Nephron (organoid): ENCODE measurements around the gene FIBCD1.

Experiments used
- H3K27ac Mint-ChIP-seq, 3 experiments: 2 replicates each; pipeline ENCODE4 v1.8.0; 2020; ENCODE audit warnings: mixed read lengths in 3 of 3, mild to moderate bottlenecking in 2 of 3, moderate library complexity in 1 of 3
- H3K27me3 Mint-ChIP-seq: 2 replicates; pipeline ENCODE4 v1.8.0; 2021; ENCODE audit warnings: low read depth, mild to moderate bottlenecking, moderate library complexity, mixed read lengths
- H3K36me3 Mint-ChIP-seq: 2 replicates; pipeline ENCODE4 v1.8.0; 2020; ENCODE audit warnings: low read depth, mixed read lengths
- H3K4me1 Mint-ChIP-seq: 2 replicates; pipeline ENCODE4 v1.8.0; 2020; ENCODE audit warnings: mixed read lengths
- H3K4me3 Mint-ChIP-seq, 3 experiments: 2 replicates each; pipeline ENCODE4 v1.8.0; 2020; ENCODE audit warnings: mild to moderate bottlenecking in 3 of 3, mixed read lengths in 3 of 3, moderate library complexity in 2 of 3
- H3K9me3 Mint-ChIP-seq: 2 replicates; pipeline ENCODE4 v1.8.0; 2020; ENCODE audit warnings: mixed read lengths
- CTCF ChIP-seq, 3 experiments: fragments of 200-600 bp; sonication (generic); IDR thresholded peaks; one replicate each; pipeline ENCODE4 v1.5.0; 2021; ENCODE audit warnings: antibody characterized with exemption in 3 of 3; ENCODE audit not compliant: unreplicated experiment in 3 of 3

The FIBCD1 gene

GRCh38 chr9:130892477-130893304 lies 46.4 kb downstream of the FIBCD1 start:
- TF ChIP-seq CTCF (IDR thresholded peaks at IDR 0.05; ENCODE audit: unreplicated experiment in 3 of 3), result no peak
- H3K27me3 Mint-ChIP-seq, result peaks cover 5% of the 10 kb centered on the region
- peaks cover 21% of the 10 kb centered on the region for H3K36me3 Mint-ChIP-seq
- peak overlapping the region in 2 of 3 experiments; percentile 35 to 51 for H3K27ac Mint-ChIP-seq
- no peaks in the 10 kb centered on the region for H3K9me3 Mint-ChIP-seq
- H3K4me1 Mint-ChIP-seq, result peaks cover 21% of the 10 kb centered on the region
- no peak overlapping the region for H3K4me3 Mint-ChIP-seq

GRCh38 chr9:130891688-130892476 lies 47.2 kb downstream of the FIBCD1 start:
- Mint-ChIP-seq H3K4me3 (no peak overlapping the region), H3K27me3 (peaks cover 3% of the 10 kb centered on the region), H3K4me1 (peaks cover 21% of the 10 kb centered on the region), H3K27ac (peak overlapping the region in 1 of 3 experiments; percentile 51), H3K36me3 (peaks cover 28% of the 10 kb centered on the region), H3K9me3 (no peaks in the 10 kb centered on the region)
- no peak for TF ChIP-seq CTCF (IDR thresholded peaks at IDR 0.05; ENCODE audit: unreplicated experiment in 3 of 3)

- Mint-ChIP-seq H3K27me3 (peaks cover 3% of the 10 kb centered on the region), H3K36me3 (peaks cover 35% of the 10 kb centered on the region), H3K4me3 (no peak overlapping the region), H3K4me1 (peaks cover 21% of the 10 kb centered on the region), H3K27ac (no peak overlapping the region), H3K9me3 (no peaks in the 10 kb centered on the region)
- TF ChIP-seq CTCF (IDR thresholded peaks at IDR 0.05; ENCODE audit: unreplicated experiment in 3 of 3), result no peak
These were observed 48.0 kb downstream of the FIBCD1 start for GRCh38 chr9:130890870-130891687.

- Mint-ChIP-seq H3K4me3 (no peak overlapping the region), H3K27me3 (no peaks in the 10 kb centered on the region), H3K4me1 (peaks cover 20% of the 10 kb centered on the region), H3K36me3 (peaks cover 44% of the 10 kb centered on the region), H3K27ac (no peak overlapping the region), H3K9me3 (no peaks in the 10 kb centered on the region)
- no peak for TF ChIP-seq CTCF (IDR thresholded peaks at IDR 0.05; ENCODE audit: unreplicated experiment in 3 of 3)
These were observed 48.9 kb downstream of the FIBCD1 start for GRCh38 chr9:130890124-130890523.

GRCh38 chr9:130888146-130888885 lies 50.7 kb downstream of the FIBCD1 start:
- no peak overlapping the region for H3K27ac Mint-ChIP-seq
- H3K27me3 Mint-ChIP-seq, result no peaks in the 10 kb centered on the region
- H3K4me3 Mint-ChIP-seq, result no peak overlapping the region
- no peak for TF ChIP-seq CTCF (IDR thresholded peaks at IDR 0.05; ENCODE audit: unreplicated experiment in 3 of 3)
- H3K9me3 Mint-ChIP-seq, result no peaks in the 10 kb centered on the region
- peaks cover 53% of the 10 kb centered on the region for H3K36me3 Mint-ChIP-seq
- peaks cover 5% of the 10 kb centered on the region for H3K4me1 Mint-ChIP-seq
